Mesenchymal stem cell (in vitro differentiated cells and primary cell): Measurements from ENCODE around the gene TMEM182.

Source experiments
- DNase-seq: peaks from one replicate; pipeline ENCODE4 v3.0.0-alpha.2; 2013
- H2AFZ ChIP-seq: one replicate; pipeline ENCODE4 v1.6.1; 2013; ENCODE audit warnings: low read depth, mild to moderate bottlenecking, control low read depth, inconsistent platforms, low read length, moderate library complexity
- H2AK5ac ChIP-seq: 2 replicates; pipeline ENCODE4 v1.6.1; 2013; ENCODE audit warnings: low read length, moderate library complexity, mild to moderate bottlenecking, inconsistent platforms; ENCODE audit not compliant: severe bottlenecking
- H2BK120ac ChIP-seq: one replicate; pipeline ENCODE4 v1.6.1; 2013; ENCODE audit warnings: low read depth, mild to moderate bottlenecking, inconsistent platforms, low read length, moderate library complexity
- H2BK12ac ChIP-seq, 2 experiments: one replicate each; pipeline ENCODE4 v1.6.1; 2013; ENCODE audit warnings: inconsistent platforms in 2 of 2, low read length in 2 of 2, mild to moderate bottlenecking in 2 of 2, moderate library complexity in 2 of 2, control low read depth in 1 of 2
- H2BK15ac ChIP-seq: one replicate; pipeline ENCODE4 v1.6.1; 2013; ENCODE audit warnings: mild to moderate bottlenecking, low read depth, inconsistent platforms; ENCODE audit not compliant: poor library complexity, severe bottlenecking
- H2BK5ac ChIP-seq: 2 replicates; pipeline ENCODE4 v1.6.1; 2013; ENCODE audit warnings: low read depth, mild to moderate bottlenecking, low read length, control low read depth, inconsistent platforms; ENCODE audit not compliant: poor library complexity, severe bottlenecking
- H3K14ac ChIP-seq, 2 experiments: one replicate each; pipeline ENCODE4 v1.6.1; 2013; ENCODE audit warnings: inconsistent platforms in 2 of 2, low read length in 2 of 2, control low read depth in 1 of 2, mild to moderate bottlenecking in 1 of 2, moderate library complexity in 1 of 2
- H3K18ac ChIP-seq, 2 experiments: one replicate each; pipeline ENCODE4 v1.6.1; 2013; ENCODE audit warnings: inconsistent platforms in 2 of 2, low read length in 2 of 2, control low read depth in 1 of 2, low read depth in 1 of 2, mild to moderate bottlenecking in 1 of 2
- H3K23ac ChIP-seq, 2 experiments: one replicate each; pipeline ENCODE4 v1.6.1; 2013; ENCODE audit warnings: inconsistent platforms in 2 of 2, low read length in 2 of 2, mild to moderate bottlenecking in 2 of 2, moderate library complexity in 2 of 2, control low read depth in 1 of 2
- H3K27ac ChIP-seq: 2 replicates; pipeline ENCODE4 v1.5.1; 2013; ENCODE audit warnings: mild to moderate bottlenecking, moderate library complexity, low read length, control low read depth, inconsistent platforms; ENCODE audit not compliant: poor library complexity, severe bottlenecking
- H3K27me3 ChIP-seq, 2 experiments: 2 replicates each; pipeline versions ENCODE4 v1.6.1 to v1.7.0; 2013; ENCODE audit warnings: low read length in 2 of 2, mild to moderate bottlenecking in 2 of 2, moderate library complexity in 2 of 2, control low read depth in 1 of 2, inconsistent platforms in 1 of 2; ENCODE audit not compliant: control insufficient read depth in 1 of 2, insufficient read depth in 1 of 2
- H3K36me3 ChIP-seq, 2 experiments: 2 replicates each; pipeline versions ENCODE4 v1.6.1 to v1.7.0; 2013; ENCODE audit warnings: low read length in 2 of 2, control low read depth in 1 of 2, inconsistent platforms in 1 of 2, low read depth in 1 of 2, mild to moderate bottlenecking in 1 of 2; ENCODE audit not compliant: insufficient read depth in 2 of 2, control insufficient read depth in 1 of 2
- H3K4ac ChIP-seq, 2 experiments: one replicate each; pipeline ENCODE4 v1.6.1; 2013; ENCODE audit warnings: inconsistent platforms in 2 of 2, low read length in 2 of 2, mild to moderate bottlenecking in 2 of 2, moderate library complexity in 2 of 2, control low read depth in 1 of 2, low read depth in 1 of 2
- H3K4me1 ChIP-seq: 2 replicates; pipeline ENCODE4 v1.6.1; 2013; ENCODE audit warnings: low read depth, low read length, control low read depth; ENCODE audit not compliant: control insufficient read depth, insufficient read depth
- H3K4me2 ChIP-seq: 2 replicates; pipeline ENCODE4 v1.6.1; 2013; ENCODE audit warnings: low read length, mild to moderate bottlenecking, inconsistent platforms; ENCODE audit not compliant: poor library complexity, severe bottlenecking
- H3K4me3 ChIP-seq, 2 experiments: 2 replicates each; pipeline versions ENCODE4 v1.5.1 to v1.7.0; 2013; ENCODE audit warnings: low read length in 2 of 2, mild to moderate bottlenecking in 2 of 2, control low read depth in 1 of 2, low read depth in 1 of 2; ENCODE audit not compliant: insufficient read depth in 1 of 2
- H3K79me1 ChIP-seq: replicated peaks from 2 replicates; pipeline ENCODE4 v1.6.1; 2013; ENCODE audit warnings: mild to moderate bottlenecking, control low read depth, low read length, inconsistent platforms; ENCODE audit not compliant: poor library complexity, severe bottlenecking
- H3K9ac ChIP-seq: 2 replicates; pipeline ENCODE4 v1.7.0; 2013; ENCODE audit warnings: mild to moderate bottlenecking, low read length, moderate library complexity
- H3K9me3 ChIP-seq: 2 replicates; pipeline ENCODE4 v1.7.0; 2013; ENCODE audit warnings: mild to moderate bottlenecking, low read length; ENCODE audit not compliant: control insufficient read depth
- H4K8ac ChIP-seq: one replicate; pipeline ENCODE4 v1.6.1; 2013; ENCODE audit warnings: inconsistent platforms, mild to moderate bottlenecking, low read length, moderate library complexity
- H4K91ac ChIP-seq: one replicate; pipeline ENCODE4 v1.6.1; 2013; ENCODE audit warnings: mild to moderate bottlenecking, low read length, inconsistent platforms
- WGBS: methylation state at CpG from one replicate; pipeline ENCODE4 v1.1.7; 2013; ENCODE audit warnings: mixed read lengths; 5-methylcytosine and 5-hydroxymethylcytosine counted together

TMEM182 gene

DNA sequence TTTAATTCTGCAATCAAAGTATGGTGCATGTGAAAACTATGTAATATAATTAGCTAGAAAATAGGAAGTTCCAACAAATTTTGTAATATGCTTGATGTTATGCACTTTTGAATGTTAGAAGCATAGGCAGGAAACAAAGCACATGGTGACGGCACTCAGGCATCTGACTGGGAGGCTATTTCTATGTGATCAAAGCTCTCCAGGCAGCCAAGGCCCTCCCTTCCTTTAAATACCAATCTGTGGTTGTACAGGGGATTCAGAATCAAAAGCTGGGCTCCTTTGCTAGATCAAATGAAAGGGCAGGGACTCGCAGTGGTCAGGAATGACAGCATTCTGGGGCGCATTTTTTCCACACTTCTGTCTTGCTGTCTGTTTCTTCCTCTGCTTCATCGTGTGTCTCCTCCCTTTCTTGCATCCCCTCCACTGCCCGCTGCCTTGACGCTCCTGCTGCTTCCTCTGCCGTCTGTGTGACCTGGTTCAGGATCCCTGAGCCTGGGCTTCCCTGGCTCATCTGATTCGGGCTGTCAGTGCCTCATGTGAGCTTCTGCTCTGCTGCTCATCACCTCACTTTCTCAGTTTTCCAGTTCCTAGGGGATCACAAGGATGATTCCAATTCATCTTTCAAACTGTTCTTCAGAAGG lies 30.9 kb downstream of the TMEM182 start:
- no peak overlapping the region for H2AFZ ChIP-seq
- H2BK15ac ChIP-seq = no peak overlapping the region
- H3K4me1 ChIP-seq = no peaks in the 10 kb centered on the region
- no peaks in the 10 kb centered on the region for H3K9me3 ChIP-seq
- H3K36me3 ChIP-seq = no peaks in the 10 kb centered on the region
- H3K18ac ChIP-seq = no peak overlapping the region
- no peak overlapping the region for H2BK5ac ChIP-seq
- no peak overlapping the region for H3K27ac ChIP-seq
- no peak overlapping the region for H3K4ac ChIP-seq
- H3K4me3 ChIP-seq = no peak overlapping the region
- H3K79me1 ChIP-seq = no peaks in the 10 kb centered on the region
- no peak overlapping the region for H3K14ac ChIP-seq
- no peak overlapping the region for H3K4me2 ChIP-seq
- no peak overlapping the region for H3K23ac ChIP-seq
- H3K9ac ChIP-seq = no peak overlapping the region
- no peak overlapping the region for H4K8ac ChIP-seq
- H2BK120ac ChIP-seq = no peak overlapping the region
- no peak for DNase-seq
- no peak overlapping the region for H2BK12ac ChIP-seq
- no peak overlapping the region for H4K91ac ChIP-seq
- H2AK5ac ChIP-seq = no peak overlapping the region
- 92% methylated on average over 8 of the region's 8 CpGs for WGBS
- H3K27me3 ChIP-seq = no peaks in the 10 kb centered on the region

GRCh38 chr2:102795641-102796040 lies 33.8 kb downstream of the TMEM182 start:
- no peaks in the 10 kb centered on the region for H3K79me1 ChIP-seq
- H2AK5ac ChIP-seq = no peak overlapping the region
- no peak overlapping the region for H2AFZ ChIP-seq
- H3K18ac ChIP-seq = no peak overlapping the region
- H4K8ac ChIP-seq = no peak overlapping the region
- 90% methylated on average over 4 of the region's 4 CpGs for WGBS
- no peak overlapping the region for H2BK5ac ChIP-seq
- no peak overlapping the region for H3K23ac ChIP-seq
- DNase-seq = no peak
- peaks cover 11% of the 10 kb centered on the region for H3K9me3 ChIP-seq
- H3K4ac ChIP-seq = no peak overlapping the region
- H2BK15ac ChIP-seq = no peak overlapping the region
- no peaks in the 10 kb centered on the region for H3K36me3 ChIP-seq
- H3K4me2 ChIP-seq = no peak overlapping the region
- H3K27me3 ChIP-seq = no peaks in the 10 kb centered on the region
- no peaks in the 10 kb centered on the region for H3K4me1 ChIP-seq
- no peak overlapping the region for H2BK12ac ChIP-seq
- no peak overlapping the region for H3K9ac ChIP-seq
- no peak overlapping the region for H4K91ac ChIP-seq
- no peak overlapping the region for H3K4me3 ChIP-seq
- no peak overlapping the region for H3K14ac ChIP-seq
- no peak overlapping the region for H2BK120ac ChIP-seq
- no peak overlapping the region for H3K27ac ChIP-seq

DNA sequence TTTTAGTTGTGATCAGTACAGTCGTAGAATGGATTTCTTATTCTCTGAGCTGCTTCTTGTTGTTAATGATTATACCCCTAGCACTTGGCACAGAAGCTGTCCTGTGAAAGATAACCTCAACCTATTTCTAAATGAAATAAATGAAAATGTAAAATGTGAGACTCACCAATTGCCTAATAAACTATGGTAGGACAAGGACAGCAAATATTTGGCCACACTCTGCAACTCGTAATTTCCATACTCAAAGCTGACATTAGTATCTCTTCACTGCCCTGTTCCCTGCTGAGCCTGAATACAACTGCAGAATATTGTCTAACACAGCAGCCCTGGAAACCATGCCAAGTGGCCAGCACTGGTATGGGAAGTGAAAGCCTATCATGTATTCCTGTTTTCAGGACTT lies 34.5 kb downstream of the TMEM182 start:
- Histone ChIP-seq H3K23ac (no peak overlapping the region), H3K14ac (no peak overlapping the region), H3K9me3 (peaks cover 18% of the 10 kb centered on the region), H3K9ac (no peak overlapping the region), H3K4me2 (no peak overlapping the region), H3K27me3 (no peaks in the 10 kb centered on the region), H3K4ac (no peak overlapping the region), H3K4me1 (no peaks in the 10 kb centered on the region), H3K4me3 (no peak overlapping the region), H4K8ac (no peak overlapping the region), H2AFZ (no peak overlapping the region), H3K36me3 (no peaks in the 10 kb centered on the region), H4K91ac (no peak overlapping the region), H2AK5ac (no peak overlapping the region), H3K79me1 (no peaks in the 10 kb centered on the region), H2BK12ac (no peak overlapping the region), H2BK120ac (no peak overlapping the region), H3K27ac (no peak overlapping the region), H2BK15ac (no peak overlapping the region), H3K18ac (no peak overlapping the region), H2BK5ac (no peak overlapping the region)
- no peak for DNase-seq
- 95% methylated on average over 1 of the region's 2 CpGs for WGBS

GRCh38 chr2:102797486-102797885 lies 35.7 kb downstream of the TMEM182 start:
- Histone ChIP-seq H3K79me1 (no peaks in the 10 kb centered on the region), H3K4me1 (no peaks in the 10 kb centered on the region), H2BK120ac (no peak overlapping the region), H2BK15ac (no peak overlapping the region), H3K18ac (no peak overlapping the region), H3K23ac (no peak overlapping the region), H2AFZ (no peak overlapping the region), H3K4me2 (no peak overlapping the region), H3K36me3 (peaks cover 0 to 8% of the 10 kb centered on the region in 2 experiments), H4K8ac (no peak overlapping the region), H2BK12ac (no peak overlapping the region), H2BK5ac (no peak overlapping the region), H3K9ac (no peak overlapping the region), H3K27me3 (no peaks in the 10 kb centered on the region), H3K9me3 (peaks cover 24% of the 10 kb centered on the region), H3K4me3 (no peak overlapping the region), H3K27ac (no peak overlapping the region), H4K91ac (no peak overlapping the region), H3K4ac (no peak overlapping the region), H2AK5ac (no peak overlapping the region), H3K14ac (no peak overlapping the region)
- 87% methylated on average over 2 of the region's 2 CpGs for WGBS
- DNase-seq = no peak
